Raji (cell line): ENCODE results near the gene B4GALT2.

Experiments used
- POLR2A ChIP-seq: IDR thresholded peaks from 2 replicates; pipeline ENCODE4 v1.6.1; 2011; ENCODE audit warnings: low read depth, low read length, control low read depth; ENCODE audit not compliant: insufficient read depth

Gene B4GALT2, protein sequence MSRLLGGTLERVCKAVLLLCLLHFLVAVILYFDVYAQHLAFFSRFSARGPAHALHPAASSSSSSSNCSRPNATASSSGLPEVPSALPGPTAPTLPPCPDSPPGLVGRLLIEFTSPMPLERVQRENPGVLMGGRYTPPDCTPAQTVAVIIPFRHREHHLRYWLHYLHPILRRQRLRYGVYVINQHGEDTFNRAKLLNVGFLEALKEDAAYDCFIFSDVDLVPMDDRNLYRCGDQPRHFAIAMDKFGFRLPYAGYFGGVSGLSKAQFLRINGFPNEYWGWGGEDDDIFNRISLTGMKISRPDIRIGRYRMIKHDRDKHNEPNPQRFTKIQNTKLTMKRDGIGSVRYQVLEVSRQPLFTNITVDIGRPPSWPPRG

DNA sequence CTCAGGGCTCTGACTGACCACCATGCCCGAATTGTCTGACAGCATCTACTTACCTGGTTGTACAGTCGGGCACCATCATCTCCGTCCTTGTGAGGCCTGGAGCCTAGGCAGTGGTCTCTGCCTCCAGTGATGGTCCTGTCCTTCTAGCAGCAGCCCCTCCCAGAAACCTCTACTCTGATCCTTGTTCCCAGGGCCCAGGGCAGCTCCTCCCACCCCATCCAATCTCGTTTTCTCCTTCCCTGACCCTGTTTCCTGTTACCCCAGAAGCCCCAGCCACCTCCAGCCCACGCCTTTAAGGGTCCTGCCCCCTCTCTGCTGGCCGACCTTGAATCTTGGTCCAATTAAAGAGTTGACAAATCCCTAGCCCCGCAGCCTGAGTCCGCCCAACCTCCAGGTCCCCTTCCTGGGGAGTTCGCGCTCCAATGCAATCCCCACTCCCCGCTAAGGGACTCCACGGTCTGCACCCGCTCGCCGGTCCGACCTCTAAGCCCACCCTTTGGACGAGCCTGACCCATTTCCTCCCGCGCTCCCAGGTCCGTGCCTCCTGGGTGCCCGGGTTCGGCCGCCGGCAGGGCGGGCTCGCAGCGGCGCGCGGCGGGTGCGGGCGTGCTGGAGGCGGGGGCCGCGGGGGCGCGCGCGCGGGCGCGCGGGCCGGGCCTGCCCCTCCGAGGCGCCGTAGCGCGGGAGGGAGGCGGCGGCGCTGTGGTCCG lies at the start of gene B4GALT2:
TSS of gene B4GALT2 (plus strand) at position 660 of the 710 bp plus-strand sequence. CDS start 1,951 bp downstream, outside the sequence.
- TF ChIP-seq POLR2A: peak; percentile 40

DNA sequence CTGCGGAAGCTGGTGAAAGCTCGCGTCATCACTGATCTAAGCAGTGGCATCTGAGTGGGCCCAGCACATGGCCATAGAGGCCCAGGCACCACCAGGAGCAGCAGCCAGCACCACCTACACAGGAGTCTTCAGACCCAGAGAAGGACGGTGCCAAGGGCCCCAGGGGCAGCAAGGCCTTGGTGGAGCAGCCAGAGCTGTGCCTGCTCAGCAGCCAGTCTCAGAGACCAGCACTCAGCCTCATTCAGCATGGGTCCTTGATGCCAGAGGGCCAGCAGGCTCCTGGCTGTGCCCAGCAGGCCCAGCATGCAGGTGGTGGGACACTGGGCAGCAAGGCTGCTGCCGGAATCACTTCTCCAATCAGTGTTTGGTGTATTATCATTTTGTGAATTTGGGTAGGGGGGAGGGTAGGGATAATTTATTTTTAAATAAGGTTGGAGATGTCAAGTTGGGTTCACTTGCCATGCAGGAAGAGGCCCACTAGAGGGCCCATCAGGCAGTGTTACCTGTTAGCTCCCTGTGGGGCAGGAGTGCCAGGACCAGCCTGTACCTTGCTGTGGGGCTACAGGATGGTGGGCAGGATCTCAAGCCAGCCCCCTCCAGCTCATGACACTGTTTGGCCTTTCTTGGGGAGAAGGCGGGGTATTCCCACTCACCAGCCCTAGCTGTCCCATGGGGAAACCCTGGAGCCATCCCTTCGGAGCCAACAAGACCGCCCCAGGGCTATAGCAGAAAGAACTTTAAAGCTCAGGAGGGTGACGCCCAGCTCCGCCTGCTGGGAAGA lies 48.7 kb upstream of the B4GALT2 start:
- TF ChIP-seq POLR2A: no peak

DNA sequence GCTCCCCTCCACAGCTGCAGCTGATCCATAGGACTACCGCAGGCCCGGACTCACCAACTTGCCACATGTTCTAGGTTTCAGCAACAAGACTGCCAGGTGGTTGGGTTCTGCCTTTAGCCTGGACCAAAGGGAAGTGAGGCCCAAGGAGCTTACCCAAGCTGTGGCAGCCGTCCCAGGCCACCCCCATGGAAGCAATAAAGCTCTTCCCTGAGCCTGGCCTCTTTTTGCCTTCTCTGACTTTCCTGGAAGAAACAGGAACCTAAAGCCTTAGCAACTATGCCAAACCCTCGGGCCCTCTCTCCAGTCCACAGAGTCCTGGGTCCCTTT lies 48.1 kb upstream of the B4GALT2 start:
- TF ChIP-seq POLR2A: no peak

DNA sequence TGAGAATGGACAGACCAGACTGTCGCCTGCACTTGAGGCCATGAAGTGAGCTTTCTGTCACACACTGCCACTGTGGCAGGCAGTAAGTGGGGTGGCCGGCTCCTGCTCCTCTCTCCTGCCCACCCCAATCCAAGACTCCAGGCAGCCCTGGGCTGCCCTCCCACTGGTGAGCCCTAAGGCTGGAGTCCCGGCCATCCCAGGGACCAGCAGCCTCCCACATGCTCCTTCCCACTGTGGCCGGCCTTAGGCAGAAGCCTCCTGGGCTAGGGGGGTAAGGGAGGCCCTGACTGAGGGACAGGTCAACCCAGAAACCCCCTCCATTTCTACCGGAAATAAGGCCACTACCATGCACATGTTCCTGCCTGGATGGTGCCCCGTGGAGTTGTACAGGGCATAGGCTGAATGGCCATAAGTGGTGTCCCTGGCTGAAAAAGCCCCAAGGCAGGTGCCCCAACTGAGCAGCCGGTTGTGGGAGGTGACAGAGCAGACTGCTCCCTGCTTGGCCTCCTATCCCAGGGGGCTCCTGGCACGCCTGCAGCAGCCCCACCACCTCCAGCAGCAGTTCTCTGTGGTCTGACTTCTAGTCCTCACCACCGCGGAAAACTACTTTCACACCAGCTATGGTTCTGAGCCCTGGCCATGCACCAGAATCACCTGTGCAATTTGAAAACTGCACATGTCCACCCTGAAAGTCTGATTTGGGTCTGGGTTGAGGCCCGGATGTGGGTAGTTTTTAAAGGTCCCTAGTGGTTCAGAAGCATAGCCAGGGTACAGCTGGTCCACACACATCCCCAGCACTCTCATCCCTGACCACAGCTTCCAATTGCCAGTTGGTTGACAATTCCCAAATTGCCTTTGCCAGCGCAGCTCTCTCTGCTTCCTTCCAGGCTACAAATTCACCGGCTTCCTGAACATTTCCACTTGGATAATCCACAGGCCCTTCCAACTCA lies 47.0 kb upstream of the B4GALT2 start:
- TF ChIP-seq POLR2A: no peak

DNA sequence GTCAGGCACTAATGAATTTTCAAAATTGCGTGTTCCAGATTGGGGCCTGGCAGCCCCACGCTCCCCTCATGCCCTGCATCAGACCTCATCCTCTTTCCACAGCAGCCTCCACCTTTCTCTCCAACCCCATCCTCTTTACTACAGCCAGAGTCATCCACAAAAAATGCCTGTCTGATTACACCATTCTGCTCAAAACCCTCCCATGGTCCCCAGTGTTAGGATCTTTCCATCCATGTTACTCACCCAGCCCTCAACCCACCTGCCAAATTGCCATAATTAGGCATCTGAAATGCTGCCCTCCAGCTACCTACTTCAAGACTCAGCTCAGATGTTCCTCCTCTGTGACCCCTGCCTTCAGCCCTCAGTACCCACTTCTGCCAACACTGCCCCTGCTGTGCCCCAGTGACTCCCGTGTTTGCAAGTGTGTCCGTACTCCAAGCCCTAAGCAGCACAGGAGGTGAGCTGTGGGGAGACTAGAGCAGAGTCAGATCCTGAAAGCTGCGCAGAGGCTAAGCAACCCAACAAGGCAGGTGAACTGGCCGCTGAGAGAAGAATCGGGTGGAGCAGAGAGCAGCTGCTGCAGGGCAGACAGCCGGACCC lies 46.1 kb upstream of the B4GALT2 start:
- TF ChIP-seq POLR2A: no peak

DNA sequence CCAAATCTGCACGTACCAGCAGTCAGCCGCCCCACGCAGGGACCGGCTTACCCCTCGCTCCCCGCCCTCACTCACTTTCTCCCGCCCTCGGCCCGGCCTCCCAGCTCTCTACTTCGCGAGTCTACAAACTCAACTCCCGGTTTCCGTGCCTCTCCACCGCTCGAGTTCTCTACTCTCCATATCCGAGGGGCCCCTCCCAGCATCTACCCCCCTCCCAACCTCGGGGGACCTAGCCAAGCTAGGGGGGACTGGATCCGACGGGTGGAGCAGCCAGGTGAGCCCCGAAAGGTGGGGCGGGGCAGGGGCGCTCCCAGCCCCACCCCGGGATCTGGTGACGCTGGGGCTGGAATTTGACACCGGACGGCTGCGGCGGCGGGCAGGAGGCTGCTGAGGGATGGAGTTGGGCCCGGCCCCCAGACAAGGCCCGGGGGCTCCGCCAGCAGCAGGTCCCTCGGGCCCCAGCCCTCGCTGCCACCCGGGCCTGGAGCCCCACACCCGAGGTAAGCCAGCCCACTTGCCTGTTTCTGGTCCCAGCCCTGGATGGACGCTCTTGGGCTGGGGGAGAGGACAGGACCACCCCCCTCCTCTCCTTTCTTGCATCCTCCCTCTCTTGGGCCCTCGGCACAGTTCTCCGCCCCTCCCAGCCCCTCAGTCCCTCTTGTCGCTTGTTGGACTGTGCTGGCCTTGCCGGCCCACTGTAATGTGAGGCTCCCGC lies 45.5 kb upstream of the B4GALT2 start, which contains the start of gene ARTN:
TSS of gene ARTN (plus strand) at position 416 of the 715 bp plus-strand sequence. CDS start 1,856 bp downstream, outside the sequence.
- TF ChIP-seq POLR2A: no peak

DNA sequence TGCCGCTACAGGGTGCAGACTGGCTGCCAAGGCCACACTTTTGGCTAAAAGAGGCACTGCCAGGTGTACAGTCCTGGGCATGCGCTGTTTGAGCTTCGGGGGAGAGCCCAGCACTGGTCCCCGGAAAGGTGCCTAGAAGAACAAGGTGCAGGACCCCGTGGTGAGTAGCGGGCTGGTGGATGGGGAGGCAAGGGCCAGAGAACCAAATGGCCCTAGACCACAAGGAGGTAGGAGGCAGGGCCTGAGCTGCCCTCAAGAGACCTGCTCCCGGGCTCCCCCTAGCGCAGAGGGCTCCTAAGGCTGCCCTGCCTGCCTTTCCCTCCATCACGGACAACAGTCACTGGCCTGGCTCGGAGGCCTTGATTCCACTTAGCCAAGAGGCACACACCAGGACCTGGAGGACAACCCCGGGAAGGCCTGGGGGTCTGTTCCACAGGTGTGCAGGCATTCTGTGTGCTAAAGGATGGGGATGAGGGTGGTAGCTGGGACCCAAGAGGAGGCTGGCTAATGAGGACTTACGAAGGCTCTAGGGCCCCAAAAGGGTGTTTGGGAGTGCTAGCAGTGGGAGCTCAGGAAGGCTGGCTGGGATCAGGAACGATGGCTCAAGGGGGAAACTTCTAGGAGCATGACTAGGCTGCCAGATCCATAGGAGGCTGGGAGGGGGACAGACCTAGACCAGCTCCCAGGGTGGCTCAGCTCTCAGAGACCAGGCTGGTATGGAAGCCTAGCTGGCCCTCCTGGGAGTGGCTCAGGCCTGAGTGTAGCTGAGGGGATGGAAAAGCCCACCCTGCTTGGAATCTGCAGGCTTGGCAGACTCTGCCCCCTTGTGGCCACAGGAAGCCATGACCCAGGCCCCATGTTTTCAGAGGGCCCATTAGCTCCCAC lies 44.7 kb upstream of the B4GALT2 start:
- TF ChIP-seq POLR2A: no peak

DNA sequence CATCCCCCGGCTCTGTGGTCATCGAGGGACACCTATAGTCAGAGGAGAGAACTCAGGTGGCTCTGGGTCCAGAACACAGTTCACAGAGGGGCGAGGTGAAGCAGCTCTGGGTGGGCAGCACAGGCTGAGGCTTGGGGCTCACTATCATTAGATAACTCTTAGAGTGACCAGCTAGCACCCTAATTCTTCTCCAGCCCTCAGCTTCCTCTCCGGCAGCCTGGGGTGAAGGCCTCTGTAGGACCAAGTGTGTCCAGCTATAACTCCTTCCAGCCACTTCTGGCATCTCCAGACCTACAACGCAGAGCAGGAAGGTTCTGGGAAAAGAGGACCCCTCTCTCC lies 44.1 kb upstream of the B4GALT2 start:
- TF ChIP-seq POLR2A: no peak

DNA sequence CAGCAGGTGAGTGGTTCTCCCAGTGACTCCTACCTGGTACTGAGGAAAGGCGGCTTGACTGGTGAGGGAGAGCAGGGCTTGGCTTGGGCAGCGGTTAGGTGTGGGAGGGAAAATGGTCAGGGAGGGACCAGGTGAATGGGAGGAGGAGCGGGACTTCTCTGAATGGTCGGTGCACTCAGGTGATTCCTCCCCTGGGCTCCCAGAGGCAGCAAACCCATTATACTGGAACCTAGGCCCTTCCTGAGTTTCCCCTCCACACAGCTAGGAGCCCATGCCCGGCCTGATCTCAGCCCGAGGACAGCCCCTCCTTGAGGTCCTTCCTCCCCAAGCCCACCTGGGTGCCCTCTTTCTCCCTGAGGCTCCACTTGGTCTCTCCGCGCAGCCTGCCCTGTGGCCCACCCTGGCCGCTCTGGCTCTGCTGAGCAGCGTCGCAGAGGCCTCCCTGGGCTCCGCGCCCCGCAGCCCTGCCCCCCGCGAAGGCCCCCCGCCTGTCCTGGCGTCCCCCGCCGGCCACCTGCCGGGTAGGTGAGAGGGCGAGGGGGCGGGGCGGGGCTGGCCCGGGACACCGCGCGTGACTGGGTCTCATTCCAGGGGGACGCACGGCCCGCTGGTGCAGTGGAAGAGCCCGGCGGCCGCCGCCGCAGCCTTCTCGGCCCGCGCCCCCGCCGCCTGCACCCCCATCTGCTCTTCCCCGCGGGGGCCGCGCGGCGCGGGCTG lies 43.1 kb upstream of the B4GALT2 start:
- TF ChIP-seq POLR2A: no peak

DNA sequence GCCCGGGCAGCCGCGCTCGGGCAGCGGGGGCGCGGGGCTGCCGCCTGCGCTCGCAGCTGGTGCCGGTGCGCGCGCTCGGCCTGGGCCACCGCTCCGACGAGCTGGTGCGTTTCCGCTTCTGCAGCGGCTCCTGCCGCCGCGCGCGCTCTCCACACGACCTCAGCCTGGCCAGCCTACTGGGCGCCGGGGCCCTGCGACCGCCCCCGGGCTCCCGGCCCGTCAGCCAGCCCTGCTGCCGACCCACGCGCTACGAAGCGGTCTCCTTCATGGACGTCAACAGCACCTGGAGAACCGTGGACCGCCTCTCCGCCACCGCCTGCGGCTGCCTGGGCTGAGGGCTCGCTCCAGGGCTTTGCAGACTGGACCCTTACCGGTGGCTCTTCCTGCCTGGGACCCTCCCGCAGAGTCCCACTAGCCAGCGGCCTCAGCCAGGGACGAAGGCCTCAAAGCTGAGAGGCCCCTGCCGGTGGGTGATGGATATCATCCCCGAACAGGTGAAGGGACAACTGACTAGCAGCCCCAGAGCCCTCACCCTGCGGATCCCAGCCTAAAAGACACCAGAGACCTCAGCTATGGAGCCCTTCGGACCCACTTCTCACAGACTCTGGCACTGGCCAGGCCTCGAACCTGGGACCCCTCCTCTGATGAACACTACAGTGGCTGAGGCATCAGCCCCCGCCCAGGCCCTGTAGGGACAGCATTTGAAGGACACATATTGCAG lies 42.4 kb upstream of the B4GALT2 start:
- TF ChIP-seq POLR2A: no peak

DNA sequence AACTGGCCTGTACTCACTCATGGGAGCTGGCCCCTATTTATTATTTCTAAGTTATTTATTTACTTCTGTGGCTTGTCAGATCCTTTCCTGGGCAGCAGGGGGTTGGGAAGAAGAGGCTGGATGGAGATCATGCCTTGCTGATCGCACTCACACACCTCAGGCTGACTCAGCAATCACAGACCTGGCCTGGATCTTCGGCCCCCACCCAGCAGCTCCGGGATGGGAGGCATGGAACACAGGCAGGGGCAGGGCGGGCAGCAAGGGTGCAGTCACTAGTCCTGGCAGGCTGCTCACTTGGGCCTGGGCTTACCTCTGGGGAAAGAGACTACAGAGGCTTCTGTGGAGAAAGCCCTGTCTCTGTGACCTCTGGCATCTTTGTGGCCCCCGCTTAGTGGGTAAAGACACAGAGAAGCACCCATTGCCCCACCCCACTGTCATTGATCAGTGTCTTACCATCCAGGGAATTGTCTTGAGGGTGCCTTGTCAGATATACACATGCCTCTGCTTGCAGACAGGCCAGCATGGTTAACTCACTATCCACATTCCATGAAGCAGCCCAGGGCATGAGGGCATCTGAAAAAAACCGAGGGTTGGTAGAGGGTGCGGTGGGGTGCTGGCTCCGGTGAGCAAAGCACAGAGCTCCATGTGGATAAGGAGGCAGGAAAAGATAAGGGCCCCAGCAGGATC lies 41.7 kb upstream of the B4GALT2 start:
- TF ChIP-seq POLR2A: no peak

DNA sequence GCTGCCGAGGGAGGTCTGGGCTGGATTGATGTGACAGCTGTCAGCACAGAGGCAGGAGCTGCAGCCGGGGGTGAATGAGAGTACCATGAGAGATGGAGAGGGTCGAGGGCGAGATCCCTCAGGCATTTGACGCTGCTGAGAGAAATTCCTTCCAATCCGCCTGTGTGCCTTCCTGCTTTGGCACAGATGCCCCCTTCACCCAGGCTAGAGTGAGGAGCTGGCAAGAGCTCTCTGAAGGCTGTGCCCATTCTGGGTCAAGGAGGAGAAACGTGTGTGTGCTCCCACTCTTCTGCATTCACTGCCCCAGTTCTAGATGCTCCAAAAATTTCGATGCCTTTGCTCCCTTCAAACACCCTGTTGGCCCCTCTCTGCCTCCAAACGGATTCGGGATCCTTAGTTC lies 40.6 kb upstream of the B4GALT2 start:
- no peak for TF ChIP-seq POLR2A
